GM19395 (cell line): ENCODE results near the gene GAS5.

Experiments
- ATAC-seq: cut with Tn5 transposase; IDR thresholded peaks from one replicate; pipeline ENCODE4 v1.9.1; 2021; ENCODE audit warnings: mild to moderate bottlenecking, moderate library complexity; ENCODE audit not compliant: unreplicated experiment

GAS5 gene

GRCh38 chr1:173832748-173833147 is 35.0 kb downstream of the GAS5 start:
- ATAC-seq: no peak

GRCh38 chr1:173827611-173828010 is 40.2 kb downstream of the GAS5 start:
- ATAC-seq: no peak

GRCh38 chr1:173824315-173825081 is 43.3 kb downstream of the GAS5 start, which contains the start of the genes CENPL and DARS2:
TSS of gene CENPL (minus strand) at chr1:173824883. CDS start at chr1:173811299, 13,584 bp downstream.
TSS of gene DARS2 (plus strand) at chr1:173824673. CDS start at chr1:173825230, 557 bp downstream.
- ATAC-seq: peak; percentile 89

GRCh38 chr1:173823781-173824314 is 43.9 kb downstream of the GAS5 start:
- peak; percentile 43 for ATAC-seq

- ATAC-seq: no peak
These were observed 46.1 kb downstream of the GAS5 start for GRCh38 chr1:173821680-173822079.

- no peak for ATAC-seq
These were observed 49.3 kb downstream of the GAS5 start for GRCh38 chr1:173818459-173818858.
